Prostate gland (tissue), 2 donors: ENCODE measurements around the gene TMEM134.

Experiments
- CTCF ChIP-seq, 4 experiments: fragments of 200-600 bp in 2 of 4; fragments of 450-650 bp in 2 of 4; sonication (generic) in 2 of 4; IDR thresholded peaks; 1 replicate in 3 of 4; 2 replicates in 1 of 4; pipeline ENCODE4 v1.5.1; 2016 to 2019; ENCODE audit warnings: antibody characterized with exemption in 4 of 4, mild to moderate bottlenecking in 2 of 4, moderate library complexity in 2 of 4
- POLR2AphosphoS5 ChIP-seq: sonication (generic); formaldehyde crosslinking; IDR thresholded peaks from one replicate; pipeline ENCODE4 v1.6.1; 2017; ENCODE audit warnings: antibody characterized with exemption

GRCh38 chr11:67503119-67504004 lies 34.3 kb upstream of the TMEM134 start:
- TF ChIP-seq POLR2AphosphoS5 (no peak), CTCF (IDR thresholded peaks at IDR 0.05) (no peak)
